Measurements from ENCODE around the gene ADGRB2. TPM values are rescaled to one million over a fixed set of nuclear protein-coding genes. Genes with fewer than 3 reads are reported as not detected.

The ADGRB2 gene
- polyA plus RNA-seq, 1 experiment: 9.2 TPM

DNA sequence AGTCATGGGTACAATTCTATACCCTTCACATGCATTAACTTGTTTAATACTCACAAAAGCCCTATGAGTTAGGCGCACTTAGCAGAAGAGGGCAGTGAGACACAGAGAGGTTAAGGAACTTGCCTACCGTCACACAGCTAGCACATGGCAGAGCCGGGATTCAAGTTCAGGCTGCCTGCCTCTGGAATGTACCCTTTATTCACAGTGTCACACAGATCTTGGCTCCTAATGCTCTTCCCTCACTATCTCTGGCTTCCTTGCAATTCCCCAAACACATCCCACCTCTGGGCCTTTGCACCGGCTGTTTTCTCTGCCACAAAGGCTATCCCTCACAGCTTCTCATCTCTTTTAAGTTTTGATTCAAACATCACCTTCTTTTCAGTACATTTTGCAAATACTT is 85.5 kb downstream of the ADGRB2 start:
- Histone ChIP-seq H3K36me3 (ENCODE audit: control insufficient read depth, insufficient read depth, low read length) (peaks cover 41% of the 10 kb centered on the region), H3K27me3 (ENCODE audit: control insufficient read depth, insufficient read depth, low read length) (no peaks in the 10 kb centered on the region), H3K4me3 (ENCODE audit: low read depth, low read length) (no peak overlapping the region)
- DNase-seq (ENCODE audit: low read depth): no peak
- TF ChIP-seq CTCF (IDR thresholded peaks at IDR 0.05; ENCODE audit: insufficient read depth, low read depth, low read length): no peak
- POLR2A ChIA-PET: no interaction called here
- CTCF ChIA-PET: interaction anchor here (1.2 to 2.8 kb wide), 5 partner anchors 15 to 86 kb away, joined by 3 to 13 read pairs (median 5); no protein-coding TSS in a partner anchor

DNA sequence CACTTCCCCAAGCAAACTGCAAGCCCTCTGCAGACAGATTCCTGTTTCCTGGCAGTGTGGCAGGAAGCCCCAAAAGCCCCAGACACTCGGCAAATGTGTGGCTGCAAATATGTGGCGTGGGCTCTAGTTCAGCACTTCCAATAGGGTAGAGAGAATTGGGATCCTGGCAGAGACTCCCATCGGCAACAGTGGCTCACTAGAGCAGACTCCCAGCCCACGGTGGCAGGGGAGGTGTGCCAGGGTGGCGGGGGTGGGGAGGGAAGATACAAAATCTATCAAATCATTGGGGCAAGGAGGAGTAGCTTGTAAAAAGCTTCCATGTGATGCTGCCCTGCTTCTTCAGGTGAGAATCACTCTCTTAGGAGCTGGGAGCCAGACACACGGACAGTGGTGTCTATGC is 86.2 kb downstream of the ADGRB2 start:
- no peak for DNase-seq (ENCODE audit: low read depth)

GRCh38 chr1:31677401-31677800 is 86.7 kb downstream of the ADGRB2 start:
- TF ChIP-seq CTCF (IDR thresholded peaks at IDR 0.05; ENCODE audit: insufficient read depth, low read depth, low read length): no peak
- no peaks in the 10 kb centered on the region for H3K27me3 ChIP-seq (ENCODE audit: control insufficient read depth, insufficient read depth, low read length)
- DNase-seq (ENCODE audit: low read depth): no peak
- POLR2A ChIA-PET: no interaction called here
- CTCF ChIA-PET: interaction anchor here (0.9 to 2.8 kb wide), 3 partner anchors 9 to 68 kb away, joined by 3 to 13 read pairs (median 4); no protein-coding TSS in a partner anchor
- peaks cover 37% of the 10 kb centered on the region for H3K36me3 ChIP-seq (ENCODE audit: control insufficient read depth, insufficient read depth, low read length)
- H3K4me3 ChIP-seq (ENCODE audit: low read depth, low read length): no peak overlapping the region

More for the DNA sequence above, 86.2 kb downstream of the ADGRB2 start:
- CTCF ChIA-PET: interaction anchor here (1.2 to 2.8 kb wide), 5 partner anchors 9 to 87 kb away, joined by 3 to 13 read pairs (median 4); no protein-coding TSS in a partner anchor
- TF ChIP-seq CTCF (IDR thresholded peaks at IDR 0.05; ENCODE audit: insufficient read depth, low read depth, low read length): no peak
- Histone ChIP-seq H3K27me3 (ENCODE audit: control insufficient read depth, insufficient read depth, low read length) (no peaks in the 10 kb centered on the region), H3K36me3 (ENCODE audit: control insufficient read depth, insufficient read depth, low read length) (peaks cover 40% of the 10 kb centered on the region), H3K4me3 (ENCODE audit: low read depth, low read length) (no peak overlapping the region)
- POLR2A ChIA-PET: no interaction called here

Small RNA genes lying within 50 kb of the gene (small RNA-seq; reads per million reads assigned to genes)
- gene MIR4254 (ENCODE audit: insufficient read length, low read depth, low replicate concordance): not detected

Other genes with a start within 250 kb of the ADGRB2 start
- gene TINAGL1, start 187.8 kb downstream of the ADGRB2 start, polyA plus RNA-seq (2011; rRNA removed): 32.6 and 39.0 TPM in 2 replicates
- gene HCRTR1, start 146.7 kb downstream of the ADGRB2 start, polyA plus RNA-seq (2011; rRNA removed): not detected in 2 replicates
- gene PEF1, start 119.5 kb downstream of the ADGRB2 start, polyA plus RNA-seq (2011; rRNA removed): 111 and 145 TPM in 2 replicates
- gene COL16A1, start 60.3 kb downstream of the ADGRB2 start, polyA plus RNA-seq (2011; rRNA removed): 88.3 and 123 TPM in 2 replicates
- 92.8 and 169 TPM in 2 replicates for gene SPOCD1, start 51.7 kb upstream of the ADGRB2 start, polyA plus RNA-seq (2011; rRNA removed)
- gene PTP4A2, start 174.0 kb upstream of the ADGRB2 start, polyA plus RNA-seq (2011; rRNA removed): 239 and 455 TPM in 2 replicates
- gene KHDRBS1, start 249.5 kb upstream of the ADGRB2 start, polyA plus RNA-seq (2011; rRNA removed): 24.1 and 27.5 TPM in 2 replicates

Measured in BJ (cell line).